ENCODE results near the gene STYK1.

STYK1 gene

DNA sequence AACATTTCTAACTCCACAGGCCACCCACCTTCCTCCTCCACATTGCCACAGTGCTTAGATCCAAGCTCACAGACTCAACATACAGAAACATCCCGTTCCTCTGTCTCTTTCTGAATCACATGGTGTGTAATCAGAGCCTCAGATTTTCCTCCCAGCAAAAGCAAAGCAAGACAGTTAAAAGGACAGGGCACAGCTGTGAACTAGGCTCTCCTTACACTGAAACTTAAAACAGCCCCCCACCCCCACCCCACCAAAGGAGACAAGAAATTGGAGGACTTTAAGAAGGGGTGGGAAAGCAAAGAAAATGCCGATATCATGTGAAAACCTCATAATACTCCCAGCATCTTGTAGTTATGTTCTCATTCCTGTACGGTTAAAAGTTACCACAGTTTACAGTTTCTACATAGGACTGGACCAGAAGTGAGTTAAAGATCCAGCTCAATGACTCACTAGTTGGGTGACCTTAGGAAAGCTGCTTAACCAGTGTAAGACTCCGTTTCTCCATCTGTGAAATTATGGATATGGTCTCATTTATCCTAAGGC, 44.5 kb upstream of the STYK1 start:
- DNase-seq (ENCODE audit: low read depth), result no peak
- TF ChIP-seq, protein P1, sequence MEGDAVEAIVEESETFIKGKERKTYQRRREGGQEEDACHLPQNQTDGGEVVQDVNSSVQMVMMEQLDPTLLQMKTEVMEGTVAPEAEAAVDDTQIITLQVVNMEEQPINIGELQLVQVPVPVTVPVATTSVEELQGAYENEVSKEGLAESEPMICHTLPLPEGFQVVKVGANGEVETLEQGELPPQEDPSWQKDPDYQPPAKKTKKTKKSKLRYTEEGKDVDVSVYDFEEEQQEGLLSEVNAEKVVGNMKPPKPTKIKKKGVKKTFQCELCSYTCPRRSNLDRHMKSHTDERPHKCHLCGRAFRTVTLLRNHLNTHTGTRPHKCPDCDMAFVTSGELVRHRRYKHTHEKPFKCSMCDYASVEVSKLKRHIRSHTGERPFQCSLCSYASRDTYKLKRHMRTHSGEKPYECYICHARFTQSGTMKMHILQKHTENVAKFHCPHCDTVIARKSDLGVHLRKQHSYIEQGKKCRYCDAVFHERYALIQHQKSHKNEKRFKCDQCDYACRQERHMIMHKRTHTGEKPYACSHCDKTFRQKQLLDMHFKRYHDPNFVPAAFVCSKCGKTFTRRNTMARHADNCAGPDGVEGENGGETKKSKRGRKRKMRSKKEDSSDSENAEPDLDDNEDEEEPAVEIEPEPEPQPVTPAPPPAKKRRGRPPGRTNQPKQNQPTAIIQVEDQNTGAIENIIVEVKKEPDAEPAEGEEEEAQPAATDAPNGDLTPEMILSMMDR (IDR thresholded peaks at IDR 0.05; ENCODE audit: low read depth, low read length, missing control alignments), result no peak
- no peak overlapping the region for H3K4me3 ChIP-seq (ENCODE audit: low read depth, low read length)

DNA sequence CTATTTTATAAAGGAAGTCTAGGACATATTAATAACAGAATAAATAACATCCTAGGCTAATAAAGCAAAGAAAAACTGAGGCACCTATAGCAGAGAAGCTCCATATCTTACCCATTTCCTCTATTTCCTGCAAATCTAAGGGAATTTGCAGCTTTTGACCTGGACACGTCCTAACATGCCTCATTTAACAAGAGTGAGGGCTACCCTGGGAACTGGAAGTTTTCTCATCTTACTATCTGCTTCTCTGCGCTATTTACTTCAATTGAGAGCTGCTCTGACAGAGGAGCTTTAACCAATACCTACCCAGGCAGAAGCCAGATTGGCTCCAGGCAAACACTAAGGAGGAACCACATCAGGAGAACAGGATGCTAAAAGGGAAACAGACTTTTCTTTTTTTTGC, 43.6 kb upstream of the STYK1 start:
- TF ChIP-seq, protein P1 (IDR thresholded peaks at IDR 0.05; ENCODE audit: low read depth, low read length, missing control alignments), result no peak
- DNase-seq (ENCODE audit: low read depth), result no peak

DNA sequence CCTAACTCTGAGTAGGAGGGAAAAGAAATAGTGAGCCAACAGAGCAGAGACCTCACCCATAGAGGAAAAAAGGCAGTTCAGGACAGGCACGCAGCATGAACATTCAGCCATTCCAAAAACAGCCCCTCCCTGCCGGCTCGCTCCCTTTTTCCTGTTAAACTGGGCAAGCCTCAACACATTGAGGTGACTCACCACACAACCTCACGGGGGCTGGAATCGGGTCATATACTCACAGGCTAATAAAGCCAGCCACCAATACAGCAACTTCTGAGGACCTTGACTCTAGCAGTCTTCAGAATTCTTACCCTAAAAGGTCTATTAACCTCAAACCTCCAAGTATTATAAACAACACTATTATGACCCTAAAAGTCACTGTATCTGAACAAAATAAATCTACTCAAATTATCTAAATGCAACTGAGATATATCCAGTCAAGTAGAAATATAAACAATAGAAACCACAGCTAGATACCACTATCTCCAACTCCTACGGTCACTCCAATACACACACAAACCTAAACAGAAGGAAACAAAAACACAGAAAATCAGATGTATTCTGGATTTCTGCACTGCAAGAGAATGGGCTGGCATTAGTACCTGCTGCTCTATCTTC, 43.0 kb upstream of the STYK1 start:
- H3K4me3 ChIP-seq (ENCODE audit: low read depth, low read length), result no peak overlapping the region
- TF ChIP-seq, protein P1 (IDR thresholded peaks at IDR 0.05; ENCODE audit: low read depth, low read length, missing control alignments), result no peak
- no peak for DNase-seq (ENCODE audit: low read depth)

More for the DNA sequence above, 43.6 kb upstream of the STYK1 start:
- H3K4me3 ChIP-seq (ENCODE audit: low read depth, low read length), result no peak overlapping the region

DNA sequence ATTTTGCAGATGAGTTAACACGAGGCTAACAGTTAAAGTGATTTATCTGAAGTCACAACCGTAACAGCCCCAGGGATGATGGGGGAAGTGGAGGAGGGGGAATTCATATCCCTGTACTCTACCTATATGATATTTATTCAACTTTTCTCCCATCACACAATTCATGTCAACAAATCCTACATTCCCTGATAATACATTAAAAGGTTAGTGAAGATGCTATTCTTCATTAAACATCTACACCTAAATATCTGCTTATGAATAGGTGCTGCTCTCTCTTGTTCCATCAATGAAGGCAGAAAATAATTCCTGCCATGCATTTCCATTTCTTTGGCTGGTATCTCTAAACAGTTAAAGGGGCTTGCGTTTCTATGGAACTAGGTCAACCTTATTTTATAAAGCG, 42.4 kb upstream of the STYK1 start:
- TF ChIP-seq, protein P1 (IDR thresholded peaks at IDR 0.05; ENCODE audit: low read depth, low read length, missing control alignments), result no peak
- H3K4me3 ChIP-seq (ENCODE audit: low read depth, low read length), result no peak overlapping the region
- no peak for DNase-seq (ENCODE audit: low read depth)

DNA sequence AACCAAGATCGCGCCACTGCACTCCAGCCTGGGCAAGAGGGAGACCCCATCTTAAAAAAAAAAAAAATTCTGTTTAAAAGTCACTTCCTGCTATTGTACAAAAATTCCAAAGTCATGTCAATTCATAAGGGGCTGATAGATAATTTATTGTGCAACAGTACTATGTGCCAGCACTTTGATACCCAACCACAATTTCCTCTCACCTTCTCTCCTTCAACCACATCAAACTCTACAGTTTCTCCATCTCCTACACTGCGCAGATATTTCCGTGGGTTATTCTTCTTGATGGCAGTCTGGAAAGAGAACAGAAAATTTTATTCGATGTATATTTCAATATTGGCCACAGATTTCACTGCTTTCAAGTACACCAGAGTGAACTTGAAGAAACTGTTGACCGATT, 41.6 kb upstream of the STYK1 start:
- TF ChIP-seq, protein P1 (IDR thresholded peaks at IDR 0.05; ENCODE audit: low read depth, low read length, missing control alignments), result no peak
- DNase-seq (ENCODE audit: low read depth), result no peak
- no peak overlapping the region for H3K4me3 ChIP-seq (ENCODE audit: low read depth, low read length)

DNA sequence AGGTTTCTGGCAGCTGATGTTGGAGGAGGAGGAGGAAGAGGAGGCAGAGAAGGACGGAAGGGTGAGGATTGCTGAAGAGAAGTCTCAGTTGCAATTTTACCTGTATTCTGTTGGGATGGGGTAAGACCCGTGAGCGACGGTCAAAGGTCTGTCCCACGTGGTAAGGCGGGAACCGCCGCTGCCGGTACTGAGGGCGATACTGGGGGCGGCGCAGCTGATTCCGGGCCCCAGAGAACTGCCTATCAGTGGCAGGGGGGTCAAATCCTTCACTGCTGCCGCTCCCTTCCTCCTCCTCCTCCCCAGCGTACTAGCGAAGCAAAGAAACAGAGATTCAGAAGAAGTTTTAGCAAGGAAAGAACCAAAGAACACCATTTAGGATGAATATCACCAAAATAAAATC, 36.0 kb upstream of the STYK1 start:
- H3K4me3 ChIP-seq (ENCODE audit: low read depth, low read length), result no peak overlapping the region
- DNase-seq (ENCODE audit: low read depth), result no peak
- TF ChIP-seq, protein P1 (IDR thresholded peaks at IDR 0.05; ENCODE audit: low read depth, low read length, missing control alignments), result no peak

DNA sequence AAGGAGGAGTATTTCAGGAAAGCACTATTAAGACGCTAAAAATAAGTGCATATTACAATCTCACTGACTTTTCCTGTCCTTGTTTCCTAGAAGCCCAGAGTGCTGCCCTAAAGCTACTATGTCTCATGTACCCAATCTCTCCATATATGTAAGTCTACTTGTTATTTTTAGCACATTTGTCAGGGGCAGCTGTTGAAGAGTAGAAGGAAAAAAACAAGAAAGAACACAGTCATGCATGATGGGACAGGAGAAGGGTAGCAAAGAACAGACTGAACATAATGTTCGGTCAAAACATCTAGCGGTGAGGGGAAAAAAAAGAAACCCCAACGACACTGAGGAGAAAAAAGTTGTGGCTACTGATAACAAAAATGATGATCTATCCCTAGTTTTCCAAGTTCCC, 35.0 kb upstream of the STYK1 start:
- TF ChIP-seq, protein P1 (IDR thresholded peaks at IDR 0.05; ENCODE audit: low read depth, low read length, missing control alignments), result no peak
- DNase-seq (ENCODE audit: low read depth), result no peak
- no peak overlapping the region for H3K4me3 ChIP-seq (ENCODE audit: low read depth, low read length)

All from GM12864 (cell line).